ENCODE data around the gene ERCC5. TPM values are rescaled to one million over a fixed set of nuclear protein-coding genes. Genes with fewer than 3 reads are reported as not detected.

The ERCC5 gene
- total RNA-seq, 1 donor: 94.1 TPM

DNA sequence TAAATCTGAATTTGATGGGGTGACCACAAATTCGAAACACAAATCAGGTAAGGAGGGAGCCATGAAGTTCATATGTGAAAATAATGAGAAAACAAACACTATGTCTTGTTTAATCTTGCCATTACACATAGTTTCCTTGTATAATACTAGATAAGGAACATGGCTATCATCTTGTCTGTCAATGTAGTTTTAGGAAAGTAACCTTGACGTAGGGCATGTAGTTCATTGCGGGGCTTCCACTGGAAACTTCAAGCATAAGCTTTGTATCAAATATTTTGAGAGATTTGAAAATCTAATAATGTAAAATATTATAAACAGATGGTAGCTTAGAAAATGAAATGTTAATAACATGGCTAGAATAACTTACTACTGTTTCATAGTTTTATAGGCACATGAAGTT, 38.1 kb upstream of the ERCC5 start:
- TF ChIP-seq, protein P1, sequence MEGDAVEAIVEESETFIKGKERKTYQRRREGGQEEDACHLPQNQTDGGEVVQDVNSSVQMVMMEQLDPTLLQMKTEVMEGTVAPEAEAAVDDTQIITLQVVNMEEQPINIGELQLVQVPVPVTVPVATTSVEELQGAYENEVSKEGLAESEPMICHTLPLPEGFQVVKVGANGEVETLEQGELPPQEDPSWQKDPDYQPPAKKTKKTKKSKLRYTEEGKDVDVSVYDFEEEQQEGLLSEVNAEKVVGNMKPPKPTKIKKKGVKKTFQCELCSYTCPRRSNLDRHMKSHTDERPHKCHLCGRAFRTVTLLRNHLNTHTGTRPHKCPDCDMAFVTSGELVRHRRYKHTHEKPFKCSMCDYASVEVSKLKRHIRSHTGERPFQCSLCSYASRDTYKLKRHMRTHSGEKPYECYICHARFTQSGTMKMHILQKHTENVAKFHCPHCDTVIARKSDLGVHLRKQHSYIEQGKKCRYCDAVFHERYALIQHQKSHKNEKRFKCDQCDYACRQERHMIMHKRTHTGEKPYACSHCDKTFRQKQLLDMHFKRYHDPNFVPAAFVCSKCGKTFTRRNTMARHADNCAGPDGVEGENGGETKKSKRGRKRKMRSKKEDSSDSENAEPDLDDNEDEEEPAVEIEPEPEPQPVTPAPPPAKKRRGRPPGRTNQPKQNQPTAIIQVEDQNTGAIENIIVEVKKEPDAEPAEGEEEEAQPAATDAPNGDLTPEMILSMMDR (IDR thresholded peaks at IDR 0.05; ENCODE audit: insufficient read depth, low read depth, low read length): no peak

GRCh38 chr13:102812611-102813287, 33.1 kb upstream of the ERCC5 start:
- TF ChIP-seq, protein P1 (IDR thresholded peaks at IDR 0.05; ENCODE audit: insufficient read depth, low read depth, low read length): no peak
- DNase-seq (ENCODE audit: low read depth): peak; percentile 22
- H3K4me3 ChIP-seq (ENCODE audit: low read depth, low read length): no peak overlapping the region

More for the DNA sequence above, 38.1 kb upstream of the ERCC5 start:
- no peak for DNase-seq (ENCODE audit: low read depth)
- H3K4me3 ChIP-seq (ENCODE audit: low read depth, low read length): no peak overlapping the region

DNA sequence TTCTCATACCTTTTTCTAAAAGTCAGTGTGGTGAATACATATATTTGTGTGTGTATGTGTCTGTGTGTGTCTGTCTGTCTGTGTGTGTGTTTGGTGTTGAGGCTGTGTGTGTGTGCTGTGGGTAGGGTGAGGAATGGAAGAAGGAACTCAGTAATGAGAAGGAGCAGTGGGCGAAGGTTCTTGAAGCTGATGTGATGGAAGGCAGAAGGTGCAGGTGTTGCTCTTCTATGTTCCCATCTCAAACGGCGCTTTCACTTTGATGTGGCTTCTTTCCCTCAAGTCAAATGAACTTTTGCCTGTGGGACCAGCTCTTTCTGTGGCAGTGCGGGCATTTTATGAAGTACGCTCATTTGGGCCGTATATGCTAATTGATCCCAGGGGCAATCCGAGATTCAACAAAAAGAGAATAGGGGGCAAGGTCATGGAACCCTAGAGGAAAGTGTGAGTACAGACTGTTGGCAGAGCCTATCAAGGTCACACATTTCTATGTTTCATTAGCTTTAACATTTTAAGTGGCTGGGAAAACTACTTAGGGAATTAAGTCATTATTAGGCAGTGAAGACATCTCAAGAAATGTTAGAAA, 31.7 kb upstream of the ERCC5 start:
- TF ChIP-seq, protein P1 (IDR thresholded peaks at IDR 0.05; ENCODE audit: insufficient read depth, low read depth, low read length): no peak
- DNase-seq (ENCODE audit: low read depth): no peak
- no peak overlapping the region for H3K4me3 ChIP-seq (ENCODE audit: low read depth, low read length)

GRCh38 chr13:102814793-102815192, 31.0 kb upstream of the ERCC5 start:
- H3K4me3 ChIP-seq (ENCODE audit: low read depth, low read length): no peak overlapping the region
- DNase-seq (ENCODE audit: low read depth): no peak
- TF ChIP-seq, protein P1 (IDR thresholded peaks at IDR 0.05; ENCODE audit: insufficient read depth, low read depth, low read length): no peak

DNA sequence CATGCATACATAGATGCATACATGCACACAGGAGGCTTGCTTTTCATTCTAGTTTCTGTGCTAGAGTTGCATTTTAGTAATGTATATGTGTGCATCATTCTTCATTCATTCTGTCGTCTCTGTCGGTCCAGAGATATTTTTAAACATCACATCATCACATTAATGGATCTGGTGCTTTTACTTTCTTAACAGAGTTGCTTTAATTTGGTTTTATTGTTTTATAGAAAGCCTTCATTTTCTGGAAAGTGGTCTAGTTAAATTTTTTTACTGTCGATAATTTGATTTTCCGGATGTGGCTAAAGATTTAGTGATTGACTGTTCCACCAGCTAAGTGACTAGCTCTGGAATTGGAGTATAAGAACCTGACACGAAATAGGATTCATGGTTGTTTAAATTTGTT, 30.0 kb upstream of the ERCC5 start:
- no peak for DNase-seq (ENCODE audit: low read depth)
- H3K4me3 ChIP-seq (ENCODE audit: low read depth, low read length): no peak overlapping the region
- TF ChIP-seq, protein P1 (IDR thresholded peaks at IDR 0.05; ENCODE audit: insufficient read depth, low read depth, low read length): no peak

DNA sequence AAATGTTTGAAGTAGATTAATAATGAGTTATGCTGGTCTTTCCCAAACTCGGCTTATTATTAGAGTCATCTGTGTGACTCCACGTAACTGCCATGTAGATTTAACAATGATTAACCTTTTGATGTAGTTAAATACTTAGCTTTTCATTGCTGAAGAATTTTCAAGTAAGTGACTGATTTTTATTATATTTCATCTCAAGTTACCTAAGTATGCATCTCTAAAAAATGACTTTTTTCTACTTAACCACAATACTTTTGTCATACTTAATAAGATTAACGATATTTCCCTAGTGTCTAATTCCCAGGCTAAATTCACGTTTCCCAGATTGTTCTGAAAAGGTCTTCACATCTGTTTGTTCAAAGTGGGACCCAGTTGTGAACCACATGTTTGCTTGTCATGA, 29.1 kb upstream of the ERCC5 start:
- TF ChIP-seq, protein P1 (IDR thresholded peaks at IDR 0.05; ENCODE audit: insufficient read depth, low read depth, low read length): no peak
- H3K4me3 ChIP-seq (ENCODE audit: low read depth, low read length): no peak overlapping the region
- DNase-seq (ENCODE audit: low read depth): no peak

All from fibroblast of villous mesenchyme (primary cell).